IMR-90 (cell line): ENCODE measurements around the gene AHCYL1. TPM values are rescaled to one million over a fixed set of nuclear protein-coding genes. Genes with fewer than 3 reads are reported as not detected.

Experiments used
- ATAC-seq: fragments of 200-7000 bp; cut with Tn5 transposase; 2 replicates; pipeline ENCODE4 v1.9.1; 2020; ENCODE audit warnings: low read depth, mild to moderate bottlenecking, moderate library complexity
- BruUV-seq: library from RNA; stranded (reverse); fragments of 400-500 nt; replicated peaks from 2 replicates; lab custom pipeline; 2021; lab: Mats Ljungman, UMichigan
- CTCF ChIA-PET: fragments of 300-600 bp; formaldehyde crosslinking; extraction: SDS; loops from one replicate; lab custom pipeline; 2021; ENCODE audit warnings: antibody characterized with exemption; lab: Yijun Ruan, JAX
- POLR2A ChIA-PET: fragments of 300-600 bp; sonication (Branson Sonifier 250); formaldehyde crosslinking; loops from one replicate; lab custom pipeline; 2022; ENCODE audit warnings: antibody characterized with exemption; ENCODE audit not compliant: unreplicated experiment; lab: Charles Lee
- DNase-seq: peaks from one replicate; pipeline ENCODE4 v3.0.0; 2013
- H2AFZ ChIP-seq: replicated peaks from 2 replicates; pipeline ENCODE3; 2013; ENCODE audit warnings: low read length, mild to moderate bottlenecking; ENCODE audit not compliant: poor library complexity
- H2AK5ac ChIP-seq: 2 replicates; pipeline ENCODE4 v1.6.1; 2013; ENCODE audit warnings: low read depth, low read length, inconsistent platforms
- H2AK9ac ChIP-seq: replicated peaks from 2 replicates; pipeline ENCODE3; 2013; ENCODE audit warnings: mild to moderate bottlenecking, low read depth, low read length, moderate library complexity; ENCODE audit not compliant: poor library complexity
- H2BK120ac ChIP-seq: 2 replicates; pipeline ENCODE4 v1.6.1; 2013; ENCODE audit warnings: low read depth, low read length, inconsistent platforms
- H2BK15ac ChIP-seq: 3 replicates; pipeline ENCODE4 v1.6.1; 2013; ENCODE audit warnings: low read depth, low read length, inconsistent platforms
- H2BK20ac ChIP-seq: 2 replicates; pipeline ENCODE4 v1.6.1; 2013; ENCODE audit warnings: low read depth, mild to moderate bottlenecking, inconsistent platforms, low read length, moderate library complexity
- H2BK5ac ChIP-seq: 2 replicates; pipeline ENCODE4 v1.6.1; 2013; ENCODE audit warnings: mild to moderate bottlenecking, low read depth, low read length, inconsistent platforms; ENCODE audit not compliant: poor library complexity, severe bottlenecking
- H3K14ac ChIP-seq: replicated peaks from 2 replicates; pipeline ENCODE4 v1.6.1; 2013; ENCODE audit warnings: low read depth, low read length, inconsistent platforms
- H3K18ac ChIP-seq: 2 replicates; pipeline ENCODE4 v1.6.1; 2013; ENCODE audit warnings: low read depth, low read length, control low read depth
- H3K23ac ChIP-seq: 2 replicates; pipeline ENCODE4 v1.6.1; 2013; ENCODE audit warnings: low read depth, low read length, inconsistent platforms
- H3K27ac ChIP-seq: 2 replicates; pipeline ENCODE4 v1.5.1; 2013; ENCODE audit warnings: mild to moderate bottlenecking, control low read depth, low read length; ENCODE audit not compliant: insufficient read depth
- H3K27me3 ChIP-seq: 2 replicates; pipeline ENCODE4 v1.6.1; 2013; ENCODE audit warnings: low read length; ENCODE audit not compliant: control insufficient read depth, insufficient read depth
- H3K36me3 ChIP-seq: 2 replicates; pipeline ENCODE4 v1.6.1; 2013; ENCODE audit warnings: low read length, mixed read lengths; ENCODE audit not compliant: control insufficient read depth, insufficient read depth
- H3K4ac ChIP-seq: 2 replicates; pipeline ENCODE4 v1.6.1; 2013; ENCODE audit warnings: low read depth, low read length, inconsistent platforms
- H3K4me1 ChIP-seq: 2 replicates; pipeline ENCODE4 v1.6.1; 2013; ENCODE audit warnings: low read length, mixed read lengths; ENCODE audit not compliant: control insufficient read depth, insufficient read depth
- H3K4me2 ChIP-seq: 2 replicates; pipeline ENCODE4 v1.6.1; 2013; ENCODE audit warnings: low read depth, mild to moderate bottlenecking, control low read depth, low read length, moderate library complexity
- H3K4me3 ChIP-seq: 2 replicates; pipeline ENCODE4 v1.5.1; 2013; ENCODE audit warnings: low read depth, mild to moderate bottlenecking, control low read depth, low read length, moderate library complexity; ENCODE audit not compliant: insufficient read depth
- H3K56ac ChIP-seq: 2 replicates; pipeline ENCODE4 v1.6.1; 2013; ENCODE audit warnings: low read length, inconsistent platforms; ENCODE audit not compliant: insufficient read depth; ENCODE audit errors: extremely low read depth
- H3K79me1 ChIP-seq, 2 experiments: 2 replicates each; pipeline ENCODE4 v1.6.1; 2013; ENCODE audit warnings: low read length in 2 of 2, inconsistent platforms in 1 of 2, low read depth in 1 of 2
- H3K9ac ChIP-seq: 2 replicates; pipeline ENCODE4 v1.6.1; 2013; ENCODE audit warnings: low read depth, low read length, control low read depth
- H3K9me1 ChIP-seq: 2 replicates; pipeline ENCODE4 v1.6.1; 2013; ENCODE audit warnings: low read length, inconsistent platforms; ENCODE audit not compliant: insufficient read depth
- H3K9me3 ChIP-seq: 2 replicates; pipeline ENCODE4 v1.6.1; 2013; ENCODE audit warnings: low read length; ENCODE audit not compliant: control insufficient read depth, insufficient read depth
- H4K20me1 ChIP-seq: 2 replicates; pipeline ENCODE4 v1.6.1; 2013; ENCODE audit warnings: low read length, inconsistent platforms; ENCODE audit not compliant: insufficient read depth
- H4K5ac ChIP-seq: 2 replicates; pipeline ENCODE4 v1.6.1; 2013; ENCODE audit warnings: mild to moderate bottlenecking, low read depth, low read length, control low read depth
- H4K8ac ChIP-seq, 2 experiments: 2 replicates each; pipeline ENCODE4 v1.6.1; 2013; ENCODE audit warnings: low read depth in 2 of 2, low read length in 2 of 2, control low read depth in 1 of 2, inconsistent platforms in 1 of 2
- H4K91ac ChIP-seq: 2 replicates; pipeline ENCODE4 v1.6.1; 2013; ENCODE audit warnings: low read depth, low read length, inconsistent platforms; ENCODE audit not compliant: insufficient read depth
- BHLHE40 ChIP-seq: fragments of 150-350 bp; IDR thresholded peaks from 2 replicates; pipeline ENCODE4 v1.6.1; 2016; ENCODE audit warnings: mild to moderate bottlenecking, low read depth, low read length
- CEBPB ChIP-seq: IDR thresholded peaks from 2 replicates; pipeline ENCODE4 v1.6.1; 2012; ENCODE audit warnings: low read depth, low read length, improper control_type of control experiment
- CHD1 ChIP-seq: IDR thresholded peaks from 2 replicates; pipeline ENCODE4 v1.6.1; 2012; ENCODE audit warnings: low read depth, low read length, improper control_type of control experiment
- FOS ChIP-seq: fragments of 150-350 bp; IDR thresholded peaks from 2 replicates; pipeline ENCODE4 v1.6.1; 2016; ENCODE audit warnings: low read depth, low read length
- MAFK ChIP-seq: IDR thresholded peaks from 2 replicates; pipeline ENCODE4 v1.6.1; 2012; ENCODE audit warnings: low read depth, low read length, improper control_type of control experiment
- MAZ ChIP-seq: IDR thresholded peaks from 2 replicates; pipeline ENCODE4 v1.6.1; 2012; ENCODE audit warnings: low read depth, mild to moderate bottlenecking, low read length, improper control_type of control experiment, moderate library complexity, borderline replicate concordance
- MXI1 ChIP-seq: IDR thresholded peaks from 2 replicates; pipeline ENCODE4 v1.6.1; 2012; ENCODE audit warnings: low read depth, mild to moderate bottlenecking, low read length, moderate library complexity, borderline replicate concordance
- NFE2L2 ChIP-seq: fragments of 150-350 bp; IDR thresholded peaks from 2 replicates; pipeline ENCODE4 v1.6.1; 2016; ENCODE audit warnings: low read depth, mild to moderate bottlenecking, low read length
- POLR2A ChIP-seq: IDR thresholded peaks from 2 replicates; pipeline ENCODE4 v1.6.1; 2012; ENCODE audit warnings: mild to moderate bottlenecking, low read depth, low read length
- RAD21 ChIP-seq: IDR thresholded peaks from 2 replicates; pipeline ENCODE4 v1.6.1; 2012; ENCODE audit warnings: low read length, improper control_type of control experiment
- RCOR1 ChIP-seq: IDR thresholded peaks from 2 replicates; pipeline ENCODE4 v1.6.1; 2012; ENCODE audit warnings: mild to moderate bottlenecking, low read length, improper control_type of control experiment; ENCODE audit not compliant: insufficient replicate concordance
- RFX5 ChIP-seq: IDR thresholded peaks from 2 replicates; pipeline ENCODE4 v1.8.0; 2012; ENCODE audit warnings: low read depth, mild to moderate bottlenecking, low read length, moderate library complexity
- SMC3 ChIP-seq: fragments of 150-350 bp; IDR thresholded peaks from 2 replicates; pipeline ENCODE4 v1.6.1; 2016; ENCODE audit warnings: low read depth, mild to moderate bottlenecking, antibody characterized with exemption, low read length, moderate library complexity
- WGBS, 2 experiments: methylation state at CpG; one replicate each; pipeline versions ENCODE4 v1.1.5 to v1.1.7; 2013; ENCODE audit warnings: missing lambda C conversion rate in 2 of 2; ENCODE audit not compliant: insufficient read length in 1 of 2; ENCODE audit errors: extremely low coverage in 2 of 2; 5-methylcytosine and 5-hydroxymethylcytosine counted together
- dilution Hi-C: fragments of 300-500 bp; cut with HindIII; formaldehyde crosslinking; loops from one replicate; pipeline ENCODE4 v1.14.3; 2018; ENCODE audit warnings: low sequenced_read_pairs; ENCODE audit not compliant: unreplicated experiment
- in situ Hi-C: fragments of 300-500 bp; cut with MboI; formaldehyde crosslinking; loops from 3 replicates; pipeline ENCODE4 v1.14.3; 2019; ENCODE audit warnings: low sequenced_read_pairs, inconsistent platforms, mixed read lengths
- intact Hi-C: fragments of 100-400 bp; cut with micrococcal nuclease; formaldehyde crosslinking; loops from 2 replicates; pipeline ENCODE4 v1.10.0; 2022
- polyA plus RNA-seq, 3 experiments: library from polyadenylated mRNA; depleted of rRNA; stranded (reverse); fragments of >200 nt; gene quantifications; 2 replicates each; pipeline ENCODE4 v1.2.3, GENCODE V29; 2012; ENCODE audit warnings: low replicate concordance in 1 of 3
- total RNA-seq: library from RNA; depleted of rRNA; stranded (reverse); fragments of >200 nt; gene quantifications from 2 replicates; pipeline ENCODE4 v1.2.3, GENCODE V29; 2012
- TF ChIP-seq, protein P1 (sequence below): fragments of 150-350 bp; IDR thresholded peaks from 2 replicates; pipeline ENCODE4 v1.6.1; 2016; ENCODE audit warnings: low read depth, mild to moderate bottlenecking, low read length, moderate library complexity, borderline replicate concordance
- TF ChIP-seq, protein P2 (sequence below): fragments of 150-350 bp; IDR thresholded peaks from 2 replicates; pipeline ENCODE4 v1.6.1; 2017; ENCODE audit warnings: mild to moderate bottlenecking, antibody characterized with exemption, low read length, low read depth
- TF ChIP-seq, protein P3 (sequence below): conservative IDR thresholded peaks from 2 replicates; pipeline ENCODE4 v1.5.1; 2012; ENCODE audit warnings: mild to moderate bottlenecking, low read depth, low read length, improper control_type of control experiment

The AHCYL1 gene
- total and polyA plus RNA-seq, 2 of the 4 experiments (the other 2 are of a cell fraction), result 75.1 to 76.0 TPM

DNA sequence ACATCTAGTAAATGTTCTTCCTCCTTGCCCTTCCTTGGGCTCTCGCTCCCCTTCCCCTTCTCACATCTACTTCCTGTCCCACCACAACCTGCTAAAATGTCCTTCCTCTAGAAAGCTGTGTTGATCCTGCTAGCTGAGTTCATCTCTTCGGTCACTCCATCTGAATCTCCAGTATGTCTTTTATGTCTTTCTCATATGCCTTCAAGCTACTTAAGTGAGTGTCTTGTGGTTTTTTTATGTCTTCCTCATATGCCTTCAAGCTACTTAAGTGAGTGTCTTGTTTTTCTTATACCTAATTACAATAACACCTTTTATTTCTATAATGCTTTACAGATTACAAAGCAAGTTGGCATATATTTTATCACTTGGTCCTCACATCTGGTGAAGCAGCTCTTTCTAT, 40.0 kb upstream of the AHCYL1 start:
- Histone ChIP-seq H2AK9ac (no peak overlapping the region), H3K9me3 (no peaks in the 10 kb centered on the region), H3K4me2 (no peak overlapping the region), H2BK20ac (no peak overlapping the region), H2AFZ (no peak overlapping the region), H2BK120ac (no peak overlapping the region), H2BK15ac (no peak overlapping the region), H4K8ac (no peak overlapping the region), H3K9ac (no peak overlapping the region), H3K9me1 (no peaks in the 10 kb centered on the region), H3K27ac (no peak overlapping the region), H3K79me1 (no peaks in the 10 kb centered on the region), H2BK5ac (no peak overlapping the region), H3K27me3 (no peaks in the 10 kb centered on the region), H4K91ac (no peak overlapping the region), H3K18ac (no peak overlapping the region), H3K56ac (no peak overlapping the region), H3K23ac (no peak overlapping the region), H3K14ac (no peak overlapping the region), H4K20me1 (no peaks in the 10 kb centered on the region), H3K4me3 (no peak overlapping the region), H3K4ac (no peak overlapping the region), H4K5ac (no peak overlapping the region), H2AK5ac (no peak overlapping the region; the same call in 1 of the 2 replicates), H3K4me1 (no peaks in the 10 kb centered on the region; the same call in 1 of the 2 replicates), H3K36me3 (no peaks in the 10 kb centered on the region)
- in situ Hi-C loops (no loop called here), dilution Hi-C loops (no loop called here), intact Hi-C loops (no loop called here)
- CTCF ChIA-PET, result interaction anchor here (0.9 kb wide), 1 partner anchor 15 kb away, joined by 5 read pairs; no protein-coding TSS in a partner anchor
- BruUV-seq, result no TSS peak
- 80% methylated on average over 1 of the region's 2 CpGs; no CpG with 5 or more reads in 1 of the 2 experiments for WGBS, 2 experiments
- POLR2A ChIA-PET, result no interaction called here
- TF ChIP-seq FOS, result no peak
- TF ChIP-seq BHLHE40, result no peak
- TF ChIP-seq POLR2A, result no peak
- no peak for TF ChIP-seq MAZ
- TF ChIP-seq RAD21, result no peak
- TF ChIP-seq, protein P1, sequence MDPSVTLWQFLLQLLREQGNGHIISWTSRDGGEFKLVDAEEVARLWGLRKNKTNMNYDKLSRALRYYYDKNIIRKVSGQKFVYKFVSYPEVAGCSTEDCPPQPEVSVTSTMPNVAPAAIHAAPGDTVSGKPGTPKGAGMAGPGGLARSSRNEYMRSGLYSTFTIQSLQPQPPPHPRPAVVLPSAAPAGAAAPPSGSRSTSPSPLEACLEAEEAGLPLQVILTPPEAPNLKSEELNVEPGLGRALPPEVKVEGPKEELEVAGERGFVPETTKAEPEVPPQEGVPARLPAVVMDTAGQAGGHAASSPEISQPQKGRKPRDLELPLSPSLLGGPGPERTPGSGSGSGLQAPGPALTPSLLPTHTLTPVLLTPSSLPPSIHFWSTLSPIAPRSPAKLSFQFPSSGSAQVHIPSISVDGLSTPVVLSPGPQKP, result no peak
- no peak for TF ChIP-seq RCOR1
- no peak for TF ChIP-seq NFE2L2
- no peak for TF ChIP-seq MAFK
- TF ChIP-seq, protein P2, sequence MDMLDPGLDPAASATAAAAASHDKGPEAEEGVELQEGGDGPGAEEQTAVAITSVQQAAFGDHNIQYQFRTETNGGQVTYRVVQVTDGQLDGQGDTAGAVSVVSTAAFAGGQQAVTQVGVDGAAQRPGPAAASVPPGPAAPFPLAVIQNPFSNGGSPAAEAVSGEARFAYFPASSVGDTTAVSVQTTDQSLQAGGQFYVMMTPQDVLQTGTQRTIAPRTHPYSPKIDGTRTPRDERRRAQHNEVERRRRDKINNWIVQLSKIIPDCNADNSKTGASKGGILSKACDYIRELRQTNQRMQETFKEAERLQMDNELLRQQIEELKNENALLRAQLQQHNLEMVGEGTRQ, result no peak
- no peak for TF ChIP-seq SMC3
- TF ChIP-seq CHD1, result no peak
- no peak for TF ChIP-seq MXI1
- TF ChIP-seq, protein P3, sequence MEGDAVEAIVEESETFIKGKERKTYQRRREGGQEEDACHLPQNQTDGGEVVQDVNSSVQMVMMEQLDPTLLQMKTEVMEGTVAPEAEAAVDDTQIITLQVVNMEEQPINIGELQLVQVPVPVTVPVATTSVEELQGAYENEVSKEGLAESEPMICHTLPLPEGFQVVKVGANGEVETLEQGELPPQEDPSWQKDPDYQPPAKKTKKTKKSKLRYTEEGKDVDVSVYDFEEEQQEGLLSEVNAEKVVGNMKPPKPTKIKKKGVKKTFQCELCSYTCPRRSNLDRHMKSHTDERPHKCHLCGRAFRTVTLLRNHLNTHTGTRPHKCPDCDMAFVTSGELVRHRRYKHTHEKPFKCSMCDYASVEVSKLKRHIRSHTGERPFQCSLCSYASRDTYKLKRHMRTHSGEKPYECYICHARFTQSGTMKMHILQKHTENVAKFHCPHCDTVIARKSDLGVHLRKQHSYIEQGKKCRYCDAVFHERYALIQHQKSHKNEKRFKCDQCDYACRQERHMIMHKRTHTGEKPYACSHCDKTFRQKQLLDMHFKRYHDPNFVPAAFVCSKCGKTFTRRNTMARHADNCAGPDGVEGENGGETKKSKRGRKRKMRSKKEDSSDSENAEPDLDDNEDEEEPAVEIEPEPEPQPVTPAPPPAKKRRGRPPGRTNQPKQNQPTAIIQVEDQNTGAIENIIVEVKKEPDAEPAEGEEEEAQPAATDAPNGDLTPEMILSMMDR, result no peak
- TF ChIP-seq RFX5, result no peak
- TF ChIP-seq CEBPB, result no peak
- DNase-seq (no peak), ATAC-seq (no peak)
